ENCODE measurements around the gene FAM20C. TPM values are rescaled to one million over a fixed set of nuclear protein-coding genes. Genes with fewer than 3 reads are reported as not detected.

FAM20C gene
- 0.32 and 0.70 TPM in 2 replicates for total RNA-seq

DNA sequence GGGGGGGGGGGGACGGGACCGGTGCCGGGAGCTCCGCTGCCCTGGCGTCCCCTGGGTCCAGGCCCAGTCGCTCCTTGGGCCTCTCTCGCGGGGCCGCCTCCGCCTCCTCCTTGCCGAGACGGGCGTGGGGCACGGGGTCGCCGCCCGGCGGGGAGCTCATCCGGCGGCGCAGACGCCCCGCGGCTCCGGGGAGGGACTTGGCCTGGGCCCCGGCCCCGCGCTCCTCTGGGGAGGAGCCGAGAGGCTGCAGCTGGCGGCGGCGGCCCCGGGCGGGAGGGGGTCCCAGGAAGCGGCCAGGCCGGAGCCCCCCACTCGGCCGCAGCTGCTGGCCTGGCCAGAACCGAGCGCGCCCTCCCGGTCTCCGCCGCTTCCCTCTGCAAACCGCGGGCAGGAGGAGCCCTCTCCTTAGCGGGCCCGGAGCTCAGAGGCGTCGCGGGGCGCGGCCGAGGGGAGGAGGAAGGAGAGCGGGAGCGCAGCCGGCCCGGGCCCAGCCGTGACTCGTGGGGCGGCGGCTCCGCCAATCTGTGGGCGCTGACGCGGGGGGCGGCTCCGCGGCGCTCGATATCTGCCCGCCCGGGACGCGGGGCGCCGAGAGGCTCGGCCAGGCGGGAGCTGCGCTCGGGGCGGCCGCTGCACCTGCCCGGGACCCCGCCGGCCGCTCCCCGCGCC is at the start of gene FAM20C:
Gene FAM20C, plus strand, starts transcription at position 591 of the 669 bp plus-strand sequence. CDS start 629 bp downstream, outside the sequence.
- intact Hi-C loops (cut with micrococcal nuclease), result no loop called here

DNA sequence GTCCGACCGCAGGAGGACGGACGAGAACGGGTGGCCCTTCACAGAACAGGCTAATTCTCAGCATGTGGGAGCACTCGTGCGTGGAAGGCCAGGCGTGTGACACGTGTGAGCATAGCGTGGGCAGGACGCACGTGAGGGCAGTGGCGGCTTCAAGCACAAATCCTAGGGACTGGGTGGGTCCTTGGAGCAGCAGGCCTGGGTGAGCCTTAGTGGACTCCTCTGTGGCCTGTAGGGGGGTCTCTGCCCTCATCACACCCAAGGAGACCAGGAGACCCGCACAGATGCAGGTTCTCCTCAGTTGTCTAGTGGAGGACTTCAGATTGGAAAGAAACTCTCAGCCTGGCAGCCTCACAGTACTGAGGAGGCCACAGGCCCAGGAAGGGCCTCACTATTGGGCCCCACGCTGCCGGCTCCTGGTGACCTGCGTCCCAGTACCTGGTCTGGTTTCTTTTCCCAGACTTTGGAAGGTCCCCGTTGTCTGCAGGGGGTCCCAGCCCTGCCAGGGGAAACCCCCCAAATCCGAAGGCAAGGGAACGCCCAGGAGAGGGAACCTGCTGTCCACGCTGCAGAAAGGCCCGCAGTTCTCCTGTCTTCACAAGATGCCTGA is 49.1 kb upstream of the FAM20C start:
- intact Hi-C loops (cut with micrococcal nuclease), result no loop called here

GRCh38 chr7:143811-144453 is 48.4 kb upstream of the FAM20C start:
- intact Hi-C loops (cut with micrococcal nuclease), result no loop called here

DNA sequence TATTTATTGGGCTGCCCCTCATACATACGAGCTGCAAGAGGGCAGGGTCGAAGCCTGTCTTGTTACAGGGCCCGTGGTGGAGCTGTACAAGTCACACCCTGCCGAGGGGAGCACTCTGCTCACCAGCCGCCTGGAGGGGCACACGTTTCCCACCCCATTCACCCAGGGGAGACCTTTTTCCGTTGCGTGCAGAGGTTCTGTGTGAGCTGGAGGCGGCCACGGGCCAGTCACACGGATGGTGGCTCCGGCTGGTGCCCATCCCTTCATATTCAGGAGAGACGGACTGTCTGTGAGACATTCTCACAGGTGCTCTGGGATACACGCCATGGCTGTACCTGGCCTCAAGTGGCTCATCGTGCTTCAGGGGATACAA is 47.9 kb upstream of the FAM20C start:
- intact Hi-C loops (cut with micrococcal nuclease), result no loop called here

DNA sequence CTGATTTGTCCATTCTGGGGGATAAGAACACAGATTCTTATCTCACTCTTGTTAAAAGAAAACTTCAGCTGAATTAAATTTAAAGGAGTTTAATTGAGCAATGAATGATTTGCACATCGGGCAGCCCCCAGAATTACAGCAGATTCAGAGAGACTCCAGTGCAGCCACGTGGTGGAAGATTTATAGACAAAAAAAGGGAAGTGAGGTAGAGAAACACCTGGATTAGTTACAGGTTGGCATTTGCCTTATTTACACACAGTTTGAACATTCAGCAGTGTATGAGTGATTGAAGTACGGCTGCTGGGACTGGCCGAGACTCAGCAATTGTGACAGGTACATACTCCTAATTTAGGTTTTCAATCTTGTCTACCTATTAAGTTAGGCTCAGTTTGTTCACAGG is 46.5 kb upstream of the FAM20C start:
- intact Hi-C loops (cut with micrococcal nuclease), result no loop called here

DNA sequence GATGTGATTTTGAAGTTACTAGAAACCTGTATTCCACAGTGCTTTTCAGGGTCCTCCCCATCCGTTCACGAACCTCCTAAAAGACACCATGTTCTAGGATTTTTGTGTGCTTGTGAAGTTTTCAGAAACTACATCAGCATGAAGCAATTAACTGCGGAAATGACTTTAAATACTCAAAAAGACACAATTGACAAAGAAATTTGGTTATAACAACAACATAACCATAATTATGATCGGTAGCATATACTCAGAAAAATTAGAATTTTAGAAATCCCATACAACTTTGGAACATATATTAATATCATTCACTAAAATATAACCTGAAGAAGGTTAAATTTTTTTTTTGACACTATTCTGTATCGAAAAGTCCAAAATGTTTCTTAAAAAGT is 43.8 kb upstream of the FAM20C start:
- intact Hi-C loops (cut with micrococcal nuclease), result no loop called here

DNA sequence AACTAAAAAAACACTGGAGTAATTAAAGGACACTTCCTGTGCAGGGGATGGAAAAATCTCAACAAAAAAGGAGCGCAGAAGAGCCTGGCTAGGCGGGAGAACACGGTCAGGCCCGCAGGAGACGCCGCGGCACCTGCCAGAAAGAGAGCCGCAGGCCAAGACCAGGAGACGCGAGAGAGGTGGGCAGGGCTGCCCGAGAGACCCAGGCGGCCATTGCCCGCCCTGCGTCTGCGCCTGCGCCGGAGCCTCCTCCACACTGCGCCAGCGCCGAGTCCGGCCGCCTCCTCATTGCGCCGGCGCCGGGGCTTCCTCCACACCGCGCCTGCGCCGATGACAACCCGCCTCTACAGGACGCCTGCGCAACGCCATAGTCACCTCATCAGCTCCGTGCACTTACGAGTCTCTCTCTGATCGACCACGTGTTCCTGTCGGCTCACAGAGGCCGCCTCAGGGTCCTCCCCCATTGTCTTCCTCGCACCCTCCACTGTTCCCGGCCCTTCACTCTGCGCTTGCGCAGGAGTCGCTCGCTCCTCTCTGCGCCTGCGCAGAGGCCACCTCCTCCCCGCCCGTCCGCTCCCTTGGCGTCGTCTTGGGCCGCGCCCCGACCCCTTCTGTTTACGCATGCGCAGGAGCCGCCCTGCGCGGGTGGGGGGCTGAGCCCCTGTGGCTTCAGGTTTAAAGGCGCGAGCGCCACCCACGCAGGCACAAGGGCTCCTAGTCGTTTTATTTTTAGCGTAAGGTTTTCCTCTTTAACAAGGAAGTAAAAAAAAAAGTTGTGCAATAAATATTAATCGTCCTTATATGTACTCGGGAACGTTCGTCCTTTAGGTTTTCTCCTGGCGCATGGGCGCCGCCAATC is 43.2 kb upstream of the FAM20C start:
- intact Hi-C loops (cut with micrococcal nuclease), result no loop called here

DNA sequence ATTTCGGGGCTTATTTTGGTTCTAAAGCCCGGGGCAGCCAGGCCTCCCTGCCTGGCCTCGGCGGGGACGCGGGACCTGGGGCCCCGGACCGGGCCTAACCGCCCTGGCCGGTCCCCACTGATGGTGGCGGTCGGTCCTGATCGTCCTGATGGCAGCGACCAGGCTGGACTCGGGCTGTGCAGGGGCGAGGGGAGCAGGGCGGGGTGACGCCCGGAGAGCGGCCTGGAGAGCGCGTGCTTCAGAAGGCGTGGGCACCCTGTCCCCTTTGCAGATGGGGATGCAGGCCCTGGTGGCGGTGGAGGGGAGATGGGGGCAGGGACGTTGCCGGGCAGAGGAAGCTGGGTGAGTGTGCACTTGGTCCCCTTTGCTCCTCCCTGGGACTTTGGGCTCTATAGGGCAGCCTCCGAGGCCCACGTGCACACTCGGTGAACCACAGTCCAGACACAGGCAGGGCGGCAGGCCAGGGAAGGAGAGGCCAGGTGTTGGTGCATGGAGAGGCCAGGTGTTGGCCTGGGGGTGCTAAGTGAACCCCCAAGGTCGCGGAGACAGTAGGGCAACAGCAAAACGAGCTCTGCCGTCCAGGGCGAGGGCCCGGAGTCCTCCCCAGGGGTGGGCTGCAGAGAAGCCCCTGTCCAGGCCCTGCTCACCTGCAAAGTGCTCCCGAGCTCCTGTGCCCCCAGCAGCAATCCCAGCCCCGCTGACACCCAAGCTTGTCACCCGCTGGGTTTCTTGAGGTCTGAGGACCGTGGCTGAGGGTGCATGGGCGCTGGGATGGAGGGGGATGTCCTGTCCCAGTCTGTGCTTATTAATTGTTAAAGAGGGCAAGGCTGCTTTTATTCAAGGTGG is 42.4 kb upstream of the FAM20C start:
- intact Hi-C loops (cut with micrococcal nuclease), result no loop called here

GRCh38 chr7:150811-151221 is 41.6 kb upstream of the FAM20C start:
- intact Hi-C loops (cut with micrococcal nuclease), result no loop called here

DNA sequence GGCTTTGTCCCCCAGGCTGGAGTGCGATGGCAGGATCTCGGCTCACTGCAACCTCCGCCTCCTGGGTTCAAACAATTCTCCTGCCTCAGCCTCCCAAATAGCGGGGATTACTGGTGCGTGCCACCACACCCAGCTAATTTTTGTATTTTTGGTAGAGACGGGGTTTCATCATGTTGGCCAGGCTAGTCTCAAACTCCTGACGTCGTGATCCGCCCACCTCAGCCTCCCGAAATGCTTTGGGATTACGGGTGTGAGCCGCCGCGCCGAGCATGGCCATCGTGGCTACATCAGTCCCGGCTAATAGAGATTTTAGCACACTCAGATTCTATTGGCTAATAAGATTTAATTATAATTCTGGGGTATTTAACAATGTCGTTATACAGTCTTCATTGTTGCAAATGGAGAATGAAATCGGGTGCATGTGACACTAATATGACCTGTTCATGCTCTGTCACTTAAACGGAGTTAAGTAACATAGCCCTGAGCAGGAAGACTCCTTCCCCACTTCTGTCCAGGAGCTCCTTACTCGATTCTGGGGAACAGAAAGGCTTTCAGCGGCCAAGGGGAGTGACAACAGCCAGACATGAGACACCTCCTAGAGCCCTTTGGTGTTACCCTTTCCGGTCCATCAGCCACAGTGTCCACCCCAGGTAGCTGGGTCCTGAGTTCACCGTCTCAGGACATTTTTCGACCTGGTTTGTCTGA is 40.9 kb upstream of the FAM20C start:
- intact Hi-C loops (cut with micrococcal nuclease), result no loop called here

DNA sequence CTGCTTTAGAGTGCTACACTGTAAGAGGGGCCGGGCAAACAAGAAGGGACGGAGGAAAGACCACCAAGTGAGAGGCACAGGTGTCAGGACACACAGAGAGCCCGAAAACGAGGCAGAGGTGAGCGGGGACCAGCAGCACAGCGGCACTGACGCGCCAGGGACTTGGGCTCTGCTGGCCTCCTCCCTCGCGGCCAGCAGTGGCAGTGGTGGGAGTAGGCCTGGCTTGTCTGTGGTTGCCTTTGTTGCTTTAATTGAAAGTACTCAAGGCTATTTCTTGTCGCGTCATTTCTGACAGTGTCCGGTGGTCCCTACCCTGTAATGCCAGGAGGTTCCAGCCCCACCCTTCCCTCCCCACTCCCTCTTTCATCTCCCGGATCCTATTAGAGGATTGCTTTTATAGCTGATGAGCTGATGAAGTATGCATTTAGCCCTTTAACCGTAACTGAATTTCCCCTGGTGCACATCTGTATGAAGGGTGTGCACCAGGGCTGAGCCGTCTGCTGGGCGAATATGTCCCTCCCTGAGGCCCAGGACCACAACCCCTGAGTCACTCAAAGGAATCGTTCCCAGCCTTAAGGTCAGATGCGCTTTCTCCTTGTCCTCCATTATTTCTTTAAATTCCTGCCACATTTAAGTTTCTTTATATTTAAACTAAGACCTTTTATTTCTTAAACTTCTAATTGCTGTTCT is 39.5 kb upstream of the FAM20C start:
- intact Hi-C loops (cut with micrococcal nuclease), result no loop called here

- intact Hi-C loops (cut with micrococcal nuclease), result no loop called here
These were observed 38.8 kb upstream of the FAM20C start for GRCh38 chr7:153604-154003.

- intact Hi-C loops (cut with micrococcal nuclease), result no loop called here
These were observed 38.1 kb upstream of the FAM20C start for GRCh38 chr7:154096-154799.

GRCh38 chr7:155469-155900 is 36.9 kb upstream of the FAM20C start:
- intact Hi-C loops (cut with micrococcal nuclease), result no loop called here

DNA sequence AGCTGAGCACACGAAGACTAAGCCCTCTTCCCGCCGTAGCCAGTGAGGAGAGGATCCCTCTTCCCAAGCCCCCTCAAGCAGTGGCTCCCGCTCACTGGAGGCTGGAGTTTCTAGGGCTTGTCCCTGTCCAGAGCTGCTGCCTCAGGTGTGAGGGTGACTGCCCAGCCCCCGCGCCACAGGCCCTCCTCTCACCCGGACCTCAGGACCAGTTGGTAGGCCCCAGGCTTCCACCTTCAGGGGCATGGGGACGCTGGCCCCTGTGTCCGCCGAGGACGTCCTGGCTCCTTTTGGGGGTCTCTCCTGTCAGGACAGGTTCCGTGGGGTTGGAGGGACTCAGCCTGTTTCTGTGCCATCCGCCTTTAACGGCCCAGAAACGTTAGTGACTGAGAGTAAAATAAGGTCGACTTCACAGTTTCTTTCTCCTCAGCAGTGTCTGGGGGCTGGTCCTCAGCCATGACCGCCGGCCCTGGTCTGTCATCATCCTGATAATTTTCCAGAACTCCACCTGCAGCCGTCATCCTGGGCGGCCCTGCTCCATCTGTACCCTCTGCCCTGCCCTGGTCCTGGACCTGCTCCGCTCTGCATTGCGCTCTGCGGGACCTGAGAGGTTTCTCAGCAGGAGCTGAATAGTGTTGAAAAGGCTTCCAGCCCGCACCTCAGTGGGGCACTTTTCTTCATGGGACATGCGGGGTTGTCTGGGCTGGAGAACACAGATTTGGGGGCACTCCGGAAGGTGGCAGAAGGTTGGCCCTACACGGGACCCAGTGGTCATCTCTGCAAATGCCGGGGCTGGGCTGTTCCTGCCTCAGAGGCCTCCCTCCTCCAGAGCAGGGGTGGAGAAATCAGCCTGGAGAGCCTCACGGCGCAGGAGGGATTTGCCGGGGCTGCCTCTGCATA is 36.0 kb upstream of the FAM20C start:
- intact Hi-C loops (cut with micrococcal nuclease), result no loop called here

DNA sequence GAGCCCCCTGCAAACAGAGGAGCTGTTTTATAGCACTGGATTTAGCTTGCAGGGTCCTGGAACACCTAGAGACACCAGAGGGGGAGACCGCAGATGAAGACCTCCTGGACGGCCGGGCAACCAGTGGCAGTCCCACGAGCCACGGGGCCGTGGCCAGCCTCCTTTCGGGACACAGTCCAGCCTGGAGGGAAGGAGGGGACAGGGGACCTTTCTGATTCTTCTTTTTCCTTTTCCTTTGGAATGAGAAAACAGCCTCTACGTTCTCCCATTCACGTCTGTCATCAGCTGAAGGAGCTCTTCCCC is 35.4 kb upstream of the FAM20C start:
- intact Hi-C loops (cut with micrococcal nuclease), result no loop called here

GRCh38 chr7:157771-158625 is 34.4 kb upstream of the FAM20C start:
- intact Hi-C loops (cut with micrococcal nuclease), result no loop called here
